Epithelial cell of prostate (primary cell): ENCODE results near the gene CLIP3.
A peak's percentile ranks its signal among the peaks of the same experiment; 100 is the strongest.
"Not testable (repeated sequence)": the region's sequence is repeated elsewhere in the genome, so short reads cannot be mapped to it uniquely, and the experiment has no call there.

Experiments used
- DNase-seq: peaks from one replicate; pipeline ENCODE4 v3.0.0-alpha.2; 2011; ENCODE audit warnings: low read depth, low spot score
- H3K27ac ChIP-seq: fragments of 450-650 bp; 2 replicates; pipeline ENCODE4 v1.5.1; 2017; ENCODE audit warnings: mild to moderate bottlenecking

The CLIP3 gene

GRCh38 chr19:36051236-36051635 is 18.6 kb upstream of the CLIP3 start:
- no peak overlapping the region for H3K27ac ChIP-seq
- no peak for DNase-seq

- no peak overlapping the region for H3K27ac ChIP-seq
- DNase-seq: peak; percentile 96
Observed at GRCh38 chr19:36049080-36049698, 16.5 kb upstream of the CLIP3 start.

GRCh38 chr19:36047835-36048234 is 15.2 kb upstream of the CLIP3 start:
- H3K27ac ChIP-seq: no peak overlapping the region
- DNase-seq: no peak

DNA sequence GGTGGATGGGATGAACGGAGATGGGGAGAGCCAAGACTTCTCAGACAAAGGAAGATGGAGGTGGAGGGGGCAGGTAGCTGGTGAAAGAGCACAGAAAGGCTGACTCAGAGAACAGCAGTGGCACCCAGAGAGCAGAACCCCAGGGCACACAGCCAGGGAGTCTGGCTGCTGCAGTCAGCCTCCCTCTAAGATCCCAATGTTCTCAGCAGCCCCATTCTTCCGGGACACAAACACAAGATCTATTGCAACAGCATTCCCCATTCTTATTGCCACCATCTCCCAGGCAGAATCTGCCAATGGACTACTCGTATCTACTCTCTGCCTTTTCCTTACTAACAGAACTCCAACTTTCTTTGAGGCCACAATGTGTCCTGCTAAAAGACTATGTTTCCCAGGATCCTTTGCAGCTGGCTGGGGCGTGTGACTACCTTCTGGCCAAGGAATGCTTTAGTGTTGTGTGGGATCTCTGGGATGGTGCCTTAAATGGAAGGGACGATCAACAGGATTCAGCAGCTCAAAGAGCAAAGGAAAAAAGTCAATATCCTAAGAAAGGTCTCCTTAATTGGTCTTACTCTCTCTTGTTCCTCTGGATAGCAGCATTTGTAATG is 13.9 kb upstream of the CLIP3 start:
- H3K27ac ChIP-seq: no peak overlapping the region
- DNase-seq: no peak

GRCh38 chr19:36043952-36044351 is 11.3 kb upstream of the CLIP3 start:
- DNase-seq: no peak
- no peak overlapping the region for H3K27ac ChIP-seq

- no peak for DNase-seq
- H3K27ac ChIP-seq: no peak overlapping the region
Observed at GRCh38 chr19:36041831-36042230, 9.2 kb upstream of the CLIP3 start.

GRCh38 chr19:36041092-36041491 is 8.4 kb upstream of the CLIP3 start:
- H3K27ac ChIP-seq, DNase-seq: not testable (repeated sequence)

DNA sequence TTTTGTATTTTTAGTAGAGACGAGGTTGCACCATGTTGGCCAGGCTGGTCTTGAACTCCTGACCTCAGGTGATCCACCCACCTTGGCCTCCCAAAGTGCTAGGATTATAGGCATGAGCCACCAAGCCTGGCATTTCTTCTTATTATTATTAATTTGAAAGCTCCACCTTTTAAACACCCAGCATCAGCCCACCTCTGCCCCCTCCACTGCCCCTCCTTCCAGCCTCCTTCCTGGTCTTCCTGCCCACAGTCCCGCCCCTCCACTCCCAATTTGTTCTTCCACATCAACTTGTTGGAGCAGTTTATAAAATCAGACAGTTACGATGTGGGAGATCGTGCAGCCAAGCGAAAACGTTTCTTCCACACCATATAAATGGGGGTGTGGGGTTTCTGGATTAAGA is 7.8 kb upstream of the CLIP3 start:
- H3K27ac ChIP-seq: no peak overlapping the region
- DNase-seq: no peak

- no peak for DNase-seq
- H3K27ac ChIP-seq: no peak overlapping the region
Observed at GRCh38 chr19:36031308-36031707, 1.4 kb downstream of the CLIP3 start.

DNA sequence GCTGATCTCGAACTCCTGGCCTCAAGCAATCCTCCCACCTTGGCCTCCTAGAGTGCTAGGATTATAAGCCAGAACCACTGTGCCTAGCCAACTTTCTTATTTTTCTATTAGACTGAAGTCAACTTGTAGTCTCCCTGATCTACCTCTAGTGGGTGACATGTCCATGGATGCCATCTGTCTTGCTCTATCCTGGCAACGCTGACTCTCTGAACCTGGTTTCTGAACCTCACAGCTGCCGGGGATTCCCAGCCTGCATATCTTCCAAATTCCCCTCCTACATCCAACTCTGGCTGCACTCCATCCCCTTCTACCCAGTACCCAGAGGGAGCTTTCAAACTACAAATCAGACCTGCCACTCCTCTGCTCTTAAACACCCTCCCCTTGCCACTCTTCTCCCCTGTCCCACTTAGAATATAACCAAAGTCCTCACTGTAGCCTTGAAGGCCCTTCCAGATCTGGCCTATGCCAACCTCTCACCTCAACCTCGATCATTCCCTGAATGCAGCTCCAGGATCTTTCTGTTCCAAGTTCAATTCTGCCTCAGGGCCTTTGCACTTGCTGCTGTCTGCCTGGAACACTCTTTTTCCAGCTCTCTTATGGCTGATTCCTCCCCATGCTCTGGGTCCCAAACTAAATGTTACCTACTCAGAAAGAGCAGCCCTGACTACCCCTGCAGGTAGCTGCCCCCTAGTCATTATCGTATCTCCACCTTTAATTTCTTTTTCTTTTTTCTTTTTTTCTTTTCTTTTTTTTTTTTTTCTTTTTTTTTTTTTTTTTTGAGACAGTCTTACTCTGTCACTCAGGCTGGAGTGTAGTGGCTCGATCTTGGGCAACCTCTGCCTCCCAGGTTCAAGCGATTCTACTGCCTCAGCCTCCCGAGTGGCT is 2.2 kb downstream of the CLIP3 start:
- DNase-seq: no peak
- no peak overlapping the region for H3K27ac ChIP-seq

DNA sequence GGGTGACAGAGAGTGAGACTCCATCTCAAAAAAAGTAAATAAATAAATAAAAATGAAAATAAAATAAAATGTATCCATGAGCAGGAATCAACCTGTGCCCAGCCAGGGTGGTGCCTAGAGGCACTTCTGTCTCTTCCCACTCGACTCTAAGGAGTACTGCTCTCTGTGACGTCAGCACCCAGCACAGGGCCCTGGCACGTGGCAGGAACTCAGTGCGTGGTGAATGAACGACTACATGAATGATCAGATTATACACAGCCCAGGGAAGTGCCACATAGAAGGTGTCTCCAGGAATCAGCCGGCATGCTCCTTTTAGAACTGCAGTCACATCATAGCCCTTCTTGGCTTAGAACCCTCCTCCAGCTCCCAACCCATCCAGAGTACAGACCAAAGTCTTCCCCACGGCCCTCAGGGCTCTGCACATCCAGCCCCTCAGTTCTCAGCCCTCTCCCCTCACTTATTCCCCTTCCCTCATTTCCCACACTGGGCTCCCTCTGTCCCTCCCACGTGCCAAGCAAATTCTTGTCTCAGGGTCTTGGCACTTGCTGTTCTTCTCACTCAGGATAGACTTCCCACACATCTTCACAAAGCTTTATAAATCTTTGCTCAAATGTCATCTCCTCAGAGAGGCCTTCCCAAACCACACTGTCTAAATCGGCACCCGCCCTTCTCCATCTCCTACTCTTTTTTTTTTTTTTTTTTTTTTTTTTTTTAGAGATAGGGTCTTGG is 4.2 kb downstream of the CLIP3 start:
- H3K27ac ChIP-seq: no peak overlapping the region
- DNase-seq: no peak

DNA sequence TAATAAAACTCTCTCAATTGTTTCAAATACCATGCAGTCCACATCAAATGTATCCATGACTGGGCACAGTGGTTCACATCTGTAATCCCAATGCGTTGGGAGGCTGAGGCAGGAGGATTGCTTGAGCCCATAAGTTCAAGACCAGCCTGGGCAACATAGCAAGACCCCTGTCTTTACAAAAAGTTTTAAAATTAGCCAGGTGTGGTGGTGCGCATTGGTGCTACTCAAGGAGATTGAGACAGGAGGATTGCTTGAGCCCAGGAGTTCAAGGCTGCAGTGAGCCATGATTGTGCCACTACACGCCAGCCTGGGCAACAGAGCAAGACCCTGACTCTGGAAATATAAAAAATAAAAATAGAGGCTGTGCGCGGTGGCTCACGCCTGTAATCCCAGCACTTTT is 5.0 kb downstream of the CLIP3 start:
- no peak for DNase-seq
- no peak overlapping the region for H3K27ac ChIP-seq

DNA sequence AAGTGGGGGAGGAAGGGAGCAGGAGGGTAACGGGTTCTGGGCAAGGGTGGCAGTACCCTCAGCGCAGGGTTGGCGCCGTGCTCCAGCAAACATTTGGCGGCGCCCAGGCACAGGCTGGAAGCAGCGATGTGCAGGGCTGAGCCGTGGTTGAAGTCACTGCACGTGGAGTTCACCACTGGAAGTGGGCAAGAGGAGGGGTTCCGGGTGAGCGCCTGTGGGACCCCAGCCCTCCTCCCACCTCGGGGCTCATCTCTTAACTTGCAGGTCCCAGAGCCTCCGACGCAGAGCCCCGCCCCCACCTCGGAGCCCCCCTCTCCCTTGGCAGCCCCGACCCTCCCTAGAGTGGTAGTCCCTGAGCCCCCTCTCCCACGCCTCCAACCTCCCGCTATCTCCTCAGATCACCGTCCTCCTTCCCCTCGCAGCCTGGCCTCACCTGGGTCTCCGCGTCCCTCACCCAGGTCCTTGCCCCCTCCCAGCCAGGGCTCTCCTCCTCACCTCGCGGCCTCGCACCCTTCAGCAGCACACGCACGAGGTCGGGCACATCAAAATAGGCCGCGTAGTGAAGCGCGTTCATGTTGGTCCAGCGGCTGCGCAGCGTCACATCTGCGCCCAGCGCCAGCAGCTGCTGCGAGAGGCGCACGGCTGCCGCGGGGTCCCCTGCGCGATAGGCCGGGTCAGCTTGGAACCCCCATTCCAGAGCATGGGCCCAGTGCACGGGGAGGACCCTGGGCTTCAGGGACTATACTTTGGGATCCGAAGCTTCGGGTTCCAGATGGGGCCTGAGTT is 6.4 kb downstream of the CLIP3 start:
- no peak overlapping the region for H3K27ac ChIP-seq
- no peak for DNase-seq

GRCh38 chr19:36025541-36025940 is 7.1 kb downstream of the CLIP3 start:
- DNase-seq: no peak

GRCh38 chr19:36023432-36023831 is 9.2 kb downstream of the CLIP3 start:
- no peak overlapping the region for H3K27ac ChIP-seq
- no peak for DNase-seq

More at GRCh38 chr19:36025541-36025940, 7.1 kb downstream of the CLIP3 start:
- no peak overlapping the region for H3K27ac ChIP-seq

DNA sequence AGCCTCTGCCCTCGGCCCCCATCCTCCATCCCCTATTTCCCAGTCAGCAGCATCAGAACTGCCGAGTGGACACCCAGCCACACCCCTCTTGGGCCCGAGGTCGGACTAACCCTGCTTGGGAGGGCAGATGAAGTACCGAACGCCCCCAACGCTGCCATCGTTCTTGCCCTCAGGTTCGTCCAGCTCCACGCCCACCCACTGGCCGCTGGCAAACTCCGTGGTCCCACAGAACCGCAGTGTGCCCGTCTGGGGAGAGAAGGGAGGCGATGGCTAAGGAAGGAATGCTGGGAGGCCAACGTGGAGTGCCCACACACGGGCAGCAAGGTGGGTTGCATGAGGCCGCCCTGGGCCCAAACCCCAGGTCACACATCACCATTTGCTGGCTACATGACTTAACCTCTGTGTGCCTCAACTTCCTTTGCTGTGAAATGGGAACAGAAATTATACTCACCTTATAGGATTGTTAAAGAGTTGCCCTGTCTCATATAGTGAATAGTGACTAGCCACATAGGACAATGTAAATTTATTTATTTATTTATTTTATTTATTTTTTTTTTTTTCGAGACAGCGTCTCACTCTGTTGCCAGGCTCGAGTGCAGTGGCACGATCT is 13.5 kb downstream of the CLIP3 start:
- H3K27ac ChIP-seq: no peak overlapping the region
- DNase-seq: no peak

GRCh38 chr19:36014012-36014924 is 18.4 kb downstream of the CLIP3 start, which contains the start of gene ALKBH6:
Gene ALKBH6 (minus strand): TSS chr19:36014213. CDS start chr19:36013397, 816 bp downstream.
- DNase-seq: peak; percentile 91
- peak within 1 kb of the TSS; percentile 25 for H3K27ac ChIP-seq

- no peak for DNase-seq
- H3K27ac ChIP-seq: peak overlapping the region; percentile 25
Observed at GRCh38 chr19:36013280-36014011, 19.2 kb downstream of the CLIP3 start.
